Stimulated activated CD8-positive, alpha-beta memory T cell treated with anti-CD3 and anti-CD28 coated beads, Interleukin-4, amount 100 ng/mL, for 24 hours (primary cell): ENCODE measurements around the gene PIP4K2C.
"Not testable (repeated sequence)": the region's sequence is repeated elsewhere in the genome, so short reads cannot be mapped to it uniquely, and the experiment has no call there.

ENCODE experiments used
- DNase-seq: peaks from one replicate; pipeline ENCODE4 v3.0.0-alpha.2; 2020; ENCODE audit warnings: low read depth

The PIP4K2C gene

GRCh38 chr12:57560516-57560915 is 30.5 kb upstream of the PIP4K2C start:
- no peak for DNase-seq

GRCh38 chr12:57561117-57561516 is 29.9 kb upstream of the PIP4K2C start:
- DNase-seq: not testable (repeated sequence)

DNA sequence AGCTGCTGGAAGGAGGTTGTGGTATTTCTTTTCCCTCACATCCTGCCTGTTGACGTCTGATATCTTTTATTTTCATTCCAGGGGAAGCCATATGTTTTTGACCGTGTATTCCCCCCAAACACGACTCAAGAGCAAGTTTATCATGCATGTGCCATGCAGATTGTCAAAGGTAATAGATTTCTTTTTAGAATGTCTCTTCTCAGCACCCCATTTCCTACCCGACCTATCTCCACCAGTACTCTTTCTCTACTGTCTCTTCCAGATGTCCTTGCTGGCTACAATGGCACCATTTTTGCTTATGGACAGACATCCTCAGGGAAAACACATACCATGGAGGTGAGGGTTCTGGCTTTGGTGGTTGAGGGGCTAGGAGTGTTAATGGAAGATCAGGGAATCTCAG is 27.6 kb upstream of the PIP4K2C start:
- no peak for DNase-seq

DNA sequence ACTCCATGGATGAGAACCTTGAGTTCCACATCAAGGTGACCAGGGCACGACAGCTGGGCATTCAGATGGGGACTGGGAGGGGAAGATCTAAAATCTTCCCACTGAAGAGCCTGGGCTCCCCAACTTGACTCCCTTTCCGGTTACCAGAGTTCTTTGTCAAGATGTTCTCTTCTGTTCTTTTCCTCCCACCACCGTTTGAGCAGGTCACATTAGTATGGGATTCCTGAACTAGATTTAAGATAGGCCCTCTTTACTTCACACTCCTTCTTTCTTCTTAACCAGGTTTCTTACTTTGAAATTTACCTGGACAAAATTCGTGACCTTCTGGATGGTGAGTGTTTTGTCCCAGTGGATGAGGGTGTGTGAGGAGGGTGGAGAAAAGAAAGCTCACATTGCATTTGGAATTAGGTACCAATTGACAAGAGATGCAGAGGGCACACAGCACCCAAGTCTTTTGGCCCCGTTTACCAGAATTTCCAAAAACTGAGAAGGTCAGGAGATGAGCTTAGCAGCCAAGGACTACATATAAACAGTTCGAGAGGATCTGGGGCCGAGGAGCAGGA is 26.7 kb upstream of the PIP4K2C start:
- DNase-seq: no peak

DNA sequence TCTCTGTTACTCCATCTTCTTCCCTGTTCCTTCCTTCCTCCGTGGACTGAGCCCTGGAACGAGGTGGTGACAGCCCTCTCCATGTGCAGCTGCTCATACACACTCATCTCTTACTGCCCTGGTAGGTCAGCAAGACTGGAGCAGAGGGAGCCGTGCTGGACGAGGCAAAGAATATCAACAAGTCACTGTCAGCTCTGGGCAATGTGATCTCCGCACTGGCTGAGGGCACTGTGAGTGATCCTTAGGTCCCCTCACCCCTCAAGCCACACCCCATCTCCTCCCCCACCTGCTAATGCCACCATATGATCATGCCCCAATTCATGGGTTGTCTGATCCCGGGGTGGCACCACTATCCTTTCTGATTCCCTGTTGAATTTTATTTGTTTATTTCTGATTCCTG is 22.2 kb upstream of the PIP4K2C start:
- DNase-seq: no peak

- no peak for DNase-seq
Measured at GRCh38 chr12:57569858-57570257, 21.1 kb upstream of the PIP4K2C start.

GRCh38 chr12:57570438-57570837 is 20.6 kb upstream of the PIP4K2C start:
- DNase-seq: not testable (repeated sequence)

DNA sequence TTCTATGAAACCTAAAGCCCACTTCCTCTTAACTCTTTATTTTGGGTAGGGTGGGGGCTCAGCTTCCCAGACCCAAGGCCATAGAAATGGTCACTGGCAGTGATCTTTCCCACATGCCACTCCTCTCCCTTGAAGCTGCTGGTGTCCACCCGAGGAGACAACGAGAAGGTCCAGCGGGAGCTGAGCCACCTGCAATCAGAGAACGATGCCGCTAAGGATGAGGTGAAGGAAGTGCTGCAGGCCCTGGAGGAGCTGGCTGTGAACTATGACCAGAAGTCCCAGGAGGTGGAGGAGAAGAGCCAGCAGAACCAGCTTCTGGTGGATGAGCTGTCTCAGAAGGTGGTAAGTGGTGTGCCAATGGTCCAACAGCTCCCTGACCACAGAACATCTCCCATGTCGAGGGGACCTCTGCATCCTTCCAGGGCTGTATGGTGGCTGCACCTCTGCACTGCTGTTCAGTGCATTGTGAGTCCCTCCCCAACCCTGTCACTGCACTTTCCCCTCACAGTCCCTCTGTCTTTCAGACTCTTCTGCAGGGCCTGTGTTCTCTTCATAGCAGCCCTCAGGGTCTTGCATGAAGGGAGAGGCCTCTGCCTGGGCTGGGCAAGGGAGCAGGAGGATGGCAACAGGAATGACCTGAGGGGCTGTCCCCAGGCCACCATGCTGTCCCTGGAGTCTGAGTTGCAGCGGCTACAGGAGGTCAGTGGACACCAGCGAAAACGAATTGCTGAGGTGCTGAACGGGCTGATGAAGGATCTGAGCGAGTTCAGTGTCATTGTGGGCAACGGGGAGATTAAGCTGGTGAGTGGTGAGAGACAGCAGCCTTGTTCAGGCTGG is 18.8 kb upstream of the PIP4K2C start:
- DNase-seq: no peak

DNA sequence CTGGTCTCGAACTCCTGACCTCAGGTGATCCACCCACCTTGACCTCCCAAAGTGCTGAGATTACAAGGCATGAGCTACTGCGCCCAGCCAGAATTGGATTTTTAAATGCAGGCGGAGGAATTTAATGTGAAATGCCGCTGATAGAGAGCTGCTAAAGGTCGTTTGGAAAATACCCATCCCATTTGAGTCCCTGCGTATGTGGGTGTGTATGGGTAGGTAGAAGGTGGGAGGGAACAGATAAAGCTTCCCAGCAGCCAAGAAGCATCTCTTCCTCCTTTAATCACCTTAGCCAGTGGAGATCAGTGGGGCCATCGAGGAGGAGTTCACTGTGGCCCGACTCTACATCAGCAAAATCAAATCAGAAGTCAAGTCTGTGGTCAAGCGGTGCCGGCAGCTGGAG is 16.2 kb upstream of the PIP4K2C start:
- no peak for DNase-seq

DNA sequence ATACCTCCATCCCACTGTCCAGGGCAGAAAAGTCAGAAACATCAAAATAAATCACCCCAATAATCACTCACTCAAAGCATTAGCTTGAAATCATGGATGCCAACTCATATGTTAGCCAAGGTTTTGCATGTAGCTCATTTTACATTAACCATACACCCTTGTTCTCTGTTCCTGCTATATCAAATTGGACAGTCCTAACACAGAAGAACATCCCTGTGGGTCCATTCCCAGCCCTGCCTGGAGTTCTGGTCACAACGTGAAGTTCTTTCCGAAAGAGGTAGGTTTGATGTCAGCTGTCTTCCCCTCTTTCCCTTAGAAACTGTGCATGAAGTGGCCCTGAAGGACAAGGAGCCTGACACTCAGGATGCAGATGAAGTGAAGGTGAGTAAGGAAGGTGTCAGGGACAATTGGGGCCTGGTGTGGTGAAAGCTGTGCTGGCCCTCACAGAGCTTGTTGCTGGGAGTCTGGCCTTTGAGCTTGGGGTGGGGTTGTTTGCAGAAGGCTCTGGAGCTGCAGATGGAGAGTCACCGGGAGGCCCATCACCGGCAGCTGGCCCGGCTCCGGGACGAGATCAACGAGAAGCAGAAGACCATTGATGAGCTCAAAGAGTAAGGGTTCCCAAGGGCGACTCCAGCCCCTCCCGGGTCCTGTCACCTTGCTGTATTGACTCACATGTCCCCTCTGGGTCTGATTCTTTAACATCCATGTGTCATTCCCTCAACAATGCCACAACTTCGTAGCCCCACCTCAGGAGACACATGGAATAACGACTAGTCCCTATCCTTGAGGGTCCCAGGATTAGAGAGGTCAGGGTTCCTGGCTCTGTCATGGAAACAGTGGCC is 15.0 kb upstream of the PIP4K2C start:
- no peak for DNase-seq

DNA sequence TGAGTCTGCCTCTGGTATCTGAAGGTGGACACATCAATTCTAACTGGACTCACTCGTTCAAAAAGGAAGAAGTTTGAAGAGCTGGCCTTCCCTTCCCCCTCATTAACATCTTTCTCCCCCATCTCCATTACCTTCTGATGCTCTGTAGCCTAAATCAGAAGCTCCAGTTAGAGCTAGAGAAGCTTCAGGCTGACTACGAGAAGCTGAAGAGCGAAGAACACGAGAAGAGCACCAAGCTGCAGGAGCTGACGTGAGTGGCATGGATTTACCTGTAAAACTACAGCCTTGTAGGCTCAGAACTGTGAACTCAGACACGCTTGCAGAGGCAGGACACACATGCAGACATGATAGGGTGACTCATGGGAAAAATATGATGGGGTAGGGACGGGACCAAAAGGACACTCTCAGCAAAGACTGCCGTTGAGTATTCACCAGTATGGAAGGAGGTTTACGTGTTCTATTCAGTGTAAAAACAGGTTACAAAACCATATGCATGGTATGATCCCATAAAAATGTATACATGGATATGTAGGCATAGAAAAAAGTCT is 14.3 kb upstream of the PIP4K2C start:
- no peak for DNase-seq

DNA sequence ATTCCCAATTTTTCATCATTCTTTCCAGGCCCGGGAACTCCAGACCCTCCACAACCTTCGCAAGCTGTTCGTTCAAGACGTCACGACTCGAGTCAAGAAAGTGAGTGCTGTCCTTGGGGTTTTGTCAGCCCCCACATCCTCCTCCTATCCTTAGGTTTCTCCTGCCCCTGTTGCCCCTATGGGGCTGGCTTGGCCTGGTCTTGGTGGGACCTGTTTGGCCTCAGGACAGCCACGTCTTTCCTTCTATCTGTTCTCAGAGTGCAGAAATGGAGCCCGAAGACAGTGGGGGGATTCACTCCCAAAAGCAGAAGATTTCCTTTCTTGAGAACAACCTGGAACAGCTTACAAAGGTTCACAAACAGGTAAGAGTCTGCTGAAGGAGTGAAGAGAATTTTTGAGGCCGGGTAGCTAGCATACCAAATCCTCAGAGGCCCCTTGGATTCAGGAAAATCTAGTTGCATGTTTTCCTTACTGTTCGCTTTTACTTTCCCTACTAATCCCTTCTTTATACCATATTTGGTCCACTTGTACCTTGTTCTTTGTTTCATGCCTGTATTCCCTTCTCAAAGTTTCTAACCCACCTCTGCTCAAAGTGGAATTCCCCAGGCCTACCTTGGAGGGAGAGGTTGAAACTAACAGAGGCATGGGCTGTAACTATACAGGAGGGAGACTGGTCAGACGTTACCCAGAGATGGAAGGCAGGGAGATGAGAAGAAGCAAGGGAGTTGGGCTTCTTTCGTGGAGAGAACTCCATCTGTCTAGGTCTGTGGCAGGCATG is 12.8 kb upstream of the PIP4K2C start:
- no peak for DNase-seq

GRCh38 chr12:57579011-57579410 is 12.0 kb upstream of the PIP4K2C start:
- DNase-seq: no peak

- no peak for DNase-seq
Measured at GRCh38 chr12:57579677-57580465, 11.1 kb upstream of the PIP4K2C start.

DNA sequence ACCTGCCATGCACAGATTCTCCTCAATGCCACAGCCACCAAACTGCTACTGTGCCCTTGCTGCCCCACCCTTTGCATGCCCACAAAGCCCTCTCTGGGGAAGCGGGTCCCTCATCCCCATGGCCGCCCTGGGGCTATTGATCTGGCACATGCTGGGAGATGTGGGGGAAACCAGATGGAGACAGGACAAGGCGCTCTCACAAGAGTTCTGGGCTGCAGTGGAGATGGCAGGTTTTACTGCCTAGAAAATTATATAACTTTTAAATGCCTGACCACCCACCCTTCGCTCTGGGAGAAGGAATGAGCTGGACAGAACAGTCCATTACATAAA is 10.6 kb upstream of the PIP4K2C start:
- no peak for DNase-seq

DNA sequence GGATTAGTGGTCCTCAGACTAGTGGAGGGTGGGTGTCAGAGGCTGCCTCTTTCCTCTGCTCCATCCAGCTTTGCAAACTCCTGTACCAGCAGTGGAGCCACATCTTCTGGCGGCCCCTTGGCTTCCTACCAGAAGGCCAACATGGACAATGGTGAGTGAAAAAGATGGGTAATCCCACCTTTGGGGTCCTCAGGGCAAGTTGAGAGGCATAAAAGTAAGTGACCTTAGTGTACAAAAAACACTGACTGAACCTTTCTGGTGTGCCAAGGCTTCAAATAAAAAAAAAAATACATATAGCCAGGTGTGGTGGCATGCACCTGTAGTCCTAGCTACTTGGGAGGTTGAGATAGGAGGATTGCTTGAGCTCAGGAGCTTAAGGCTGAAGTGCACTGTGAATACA is 9.2 kb upstream of the PIP4K2C start:
- DNase-seq: no peak

DNA sequence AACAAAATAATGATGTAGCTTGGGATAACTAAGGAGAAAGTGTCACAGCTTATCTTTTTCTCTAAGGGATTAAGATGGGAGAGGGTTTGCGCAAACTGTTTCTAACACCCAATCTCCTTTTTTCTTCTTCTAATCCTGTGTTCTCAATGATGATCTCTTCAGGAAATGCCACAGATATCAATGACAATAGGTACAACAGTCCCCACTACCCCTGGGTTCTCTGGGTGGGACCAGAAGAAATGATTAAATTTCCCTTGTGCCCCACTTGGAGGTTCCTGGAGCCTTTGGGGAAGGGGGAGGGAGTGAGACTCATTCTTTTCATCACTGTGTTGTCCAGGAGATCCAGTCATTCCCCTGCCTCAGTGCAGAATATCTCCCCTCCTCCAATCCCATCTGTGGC is 8.6 kb upstream of the PIP4K2C start:
- DNase-seq: no peak

DNA sequence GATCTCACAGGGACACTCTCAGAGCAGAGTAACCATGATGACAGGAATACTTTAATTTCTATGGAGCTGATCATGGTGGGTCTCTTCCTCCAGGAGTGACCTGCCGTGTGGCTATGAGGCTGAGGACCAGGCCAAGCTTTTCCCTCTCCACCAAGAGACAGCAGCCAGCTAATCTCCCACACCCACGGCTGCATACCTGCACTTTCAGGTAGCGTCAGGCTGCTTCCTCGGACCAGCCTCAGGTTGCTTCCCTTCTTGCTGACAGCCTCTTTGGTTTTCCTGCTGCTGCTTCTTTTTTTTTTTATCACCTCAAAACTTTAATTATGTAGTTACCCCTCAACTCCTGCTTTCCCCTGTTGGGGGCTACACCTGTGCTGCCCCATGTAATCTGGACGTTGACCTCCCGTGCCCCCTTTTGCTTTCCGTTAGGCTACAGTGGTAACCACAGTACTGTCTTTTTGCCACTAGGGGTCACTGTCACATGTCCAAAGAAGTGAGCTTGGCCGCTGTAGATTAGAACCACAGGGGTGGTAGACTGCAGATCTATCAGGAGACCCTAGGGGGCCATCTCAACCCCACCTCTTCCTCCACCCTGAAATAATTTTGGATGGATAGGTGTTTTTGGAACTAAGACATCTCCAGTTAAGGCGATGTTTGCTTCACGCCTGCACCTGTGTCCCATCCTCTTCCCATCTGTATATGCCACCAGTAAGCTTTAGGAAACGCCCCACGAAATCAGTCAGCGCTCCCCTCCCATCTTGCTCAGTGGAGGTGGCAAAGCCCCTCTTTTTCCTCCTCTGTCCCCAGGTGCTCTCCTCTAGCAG is 7.8 kb upstream of the PIP4K2C start:
- peak; percentile 41 for DNase-seq

DNA sequence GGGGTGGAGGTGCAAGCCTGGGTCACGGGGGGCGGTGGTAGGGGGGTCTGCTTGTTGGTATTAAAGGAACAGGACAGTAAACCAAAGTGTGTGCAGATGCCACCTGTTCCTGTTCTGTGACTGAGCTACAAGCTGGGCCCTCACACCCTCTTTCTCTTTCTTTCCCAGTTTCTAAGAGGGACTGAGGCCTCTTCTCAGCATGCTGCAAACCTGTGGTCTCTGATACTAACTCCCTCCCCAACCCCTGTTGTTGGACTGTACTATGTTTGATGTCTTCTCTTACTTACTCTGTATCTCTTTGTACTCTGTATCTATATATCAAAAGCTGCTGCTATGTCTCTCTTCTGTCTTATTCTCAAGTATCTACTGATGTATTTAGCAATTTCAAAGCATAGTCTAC is 6.9 kb upstream of the PIP4K2C start:
- DNase-seq: no peak

DNA sequence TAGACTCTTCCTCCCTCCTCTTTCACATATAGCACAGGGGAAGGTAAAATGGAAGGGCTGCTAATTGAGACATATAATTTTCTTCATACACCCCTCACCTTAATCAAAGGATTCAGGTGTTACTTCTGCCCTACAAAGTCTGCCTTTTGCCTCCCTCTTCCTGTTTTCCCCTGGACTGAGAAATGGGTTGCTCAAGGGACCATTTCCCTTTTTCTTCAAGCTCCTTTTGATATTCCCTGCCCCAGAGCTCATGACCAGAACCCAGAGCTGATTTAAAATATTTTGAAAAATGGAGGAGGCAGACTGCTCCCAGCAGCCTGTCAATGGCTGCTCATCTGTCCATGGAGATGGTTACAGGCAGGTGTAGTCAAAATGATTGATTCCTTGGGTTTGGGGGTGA is 6.3 kb upstream of the PIP4K2C start:
- no peak for DNase-seq
